NCI-H1417 treated with DMSO at 0.1 percent for 48 hours (cell line): ENCODE measurements around the gene CACNA2D1.
"Not testable (repeated sequence)": the region's sequence is repeated elsewhere in the genome, so short reads cannot be mapped to it uniquely, and the experiment has no call there.

Experiments used
- DNase-seq: peaks from one replicate; lab custom pipeline; 2025; lab: John Stamatoyannopoulos, UW

CACNA2D1 gene

DNA sequence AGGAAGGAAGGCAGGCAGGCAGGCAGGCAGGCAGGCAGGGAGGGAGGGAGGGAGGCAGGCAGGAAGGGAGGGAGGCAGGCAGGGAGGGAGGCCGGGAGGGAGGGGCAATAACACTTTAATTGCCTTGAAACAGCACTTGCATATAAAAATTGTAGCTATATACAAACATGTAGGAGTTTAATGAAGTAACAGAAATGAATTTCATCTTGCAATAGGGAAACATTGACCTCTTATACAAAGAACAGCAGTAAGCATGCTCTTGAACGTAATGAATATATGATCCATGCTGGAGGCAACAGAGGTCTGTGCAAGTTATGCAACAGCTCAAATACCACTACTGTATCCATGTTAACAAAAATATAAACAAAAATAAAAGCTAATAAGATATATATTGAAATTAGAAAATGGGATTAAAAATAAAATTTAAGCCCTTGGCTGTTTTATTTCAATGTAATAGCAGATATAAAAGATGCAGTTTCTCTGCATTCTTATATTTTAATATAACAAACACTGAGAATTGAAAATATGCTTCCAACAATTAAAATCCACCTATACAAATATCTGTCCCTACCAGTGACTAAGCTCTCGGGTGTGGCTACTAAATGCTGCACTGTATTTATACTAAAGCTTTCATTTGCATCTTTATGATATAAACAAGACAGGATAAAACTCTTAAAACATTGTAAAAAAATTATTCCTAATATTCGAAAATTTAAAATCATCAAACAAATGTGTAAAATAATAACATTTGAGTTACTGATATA lies 50.3 kb downstream of the CACNA2D1 start:
- DNase-seq: no peak

DNA sequence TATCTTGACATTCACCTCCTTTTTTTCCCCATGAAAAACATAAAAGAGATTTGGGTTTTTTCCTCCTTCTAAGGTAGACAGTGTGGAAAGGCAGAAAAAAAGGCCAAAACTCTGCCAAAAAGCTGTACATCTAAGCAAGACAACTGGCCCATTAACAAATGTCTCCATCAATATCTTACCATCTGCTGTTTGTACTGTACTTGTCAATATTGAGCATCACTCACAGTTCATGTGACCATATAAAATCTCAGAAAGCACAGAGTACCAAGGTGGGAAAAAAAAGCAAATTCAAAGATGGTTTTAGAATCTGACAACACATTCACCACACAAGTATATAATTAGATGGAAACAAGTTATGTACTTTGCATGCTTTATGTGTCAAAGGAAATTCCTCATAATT lies 52.6 kb downstream of the CACNA2D1 start:
- no peak for DNase-seq

DNA sequence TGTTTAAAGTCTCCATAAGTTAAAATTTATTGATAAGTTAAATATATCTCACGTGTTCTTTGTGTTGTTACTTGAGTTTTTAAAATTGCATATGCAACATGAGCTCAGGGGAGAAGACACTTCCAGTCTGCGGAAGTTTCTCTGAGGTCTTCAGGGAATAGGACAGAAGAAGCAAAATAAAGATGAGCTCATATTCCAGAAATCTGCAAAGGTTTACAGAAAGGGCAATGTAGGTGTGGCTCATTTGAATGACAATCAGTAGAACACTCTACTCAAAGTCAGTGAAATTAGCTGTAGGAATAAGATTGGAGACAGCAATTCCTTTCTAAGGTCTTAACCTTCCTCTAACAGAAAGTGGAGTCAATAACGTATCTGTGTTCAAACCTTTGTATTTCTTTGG lies 53.7 kb downstream of the CACNA2D1 start:
- DNase-seq: no peak

DNA sequence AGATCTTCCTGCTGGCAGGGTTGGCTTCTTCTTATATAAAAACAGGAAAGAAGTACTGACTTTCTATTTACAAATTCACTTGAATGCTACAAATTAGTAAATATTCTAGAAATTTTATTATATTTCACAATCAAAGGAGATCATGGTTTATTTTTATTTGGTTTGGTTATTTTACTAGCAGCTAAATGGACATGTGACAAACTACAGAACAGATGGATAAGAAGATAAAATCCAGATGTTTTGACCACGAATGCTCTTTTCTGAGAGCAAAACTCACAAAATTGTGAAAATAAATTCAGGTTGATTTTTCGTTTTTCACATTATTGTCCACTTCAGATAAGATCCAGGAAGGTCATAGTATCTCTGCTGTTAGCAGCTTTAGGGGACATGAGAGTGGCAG lies 55.4 kb downstream of the CACNA2D1 start:
- no peak for DNase-seq

DNA sequence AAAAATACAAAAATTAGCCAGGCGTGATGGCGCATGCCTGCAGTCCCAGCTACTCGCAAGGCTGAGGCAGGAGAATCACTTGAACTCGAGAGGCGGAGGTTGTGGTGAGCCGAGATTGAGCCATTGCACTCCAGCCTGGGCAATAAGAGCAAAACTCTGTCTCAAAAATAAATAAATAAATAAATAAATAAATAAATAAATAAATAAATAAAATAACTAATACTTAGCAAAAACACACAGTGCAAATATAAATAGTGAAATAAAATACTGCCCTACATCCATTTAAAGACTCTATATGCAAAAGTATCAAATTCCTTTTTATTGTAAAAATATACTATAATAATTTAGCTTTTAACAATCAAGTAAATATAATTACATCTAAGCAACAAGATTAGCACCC lies 57.0 kb downstream of the CACNA2D1 start:
- not testable (repeated sequence) for DNase-seq

DNA sequence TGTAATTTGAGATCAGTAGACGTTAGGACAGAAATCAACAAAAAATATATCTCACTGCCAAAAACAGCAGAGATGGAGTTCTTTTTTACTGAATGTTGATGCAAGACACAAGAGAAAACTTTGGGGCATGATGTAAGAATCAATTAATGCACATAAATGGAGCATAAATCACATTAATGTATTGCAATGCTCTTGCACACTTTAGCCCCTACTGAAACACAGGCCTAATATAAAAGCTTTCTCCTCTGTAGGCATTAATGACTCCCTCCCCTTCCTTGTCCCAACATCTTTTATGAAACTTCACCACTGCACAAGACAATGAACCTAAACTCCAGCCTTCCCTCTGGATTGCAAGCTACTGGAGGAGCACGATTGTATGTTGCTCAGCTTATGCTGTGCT lies 58.8 kb downstream of the CACNA2D1 start:
- DNase-seq: no peak

DNA sequence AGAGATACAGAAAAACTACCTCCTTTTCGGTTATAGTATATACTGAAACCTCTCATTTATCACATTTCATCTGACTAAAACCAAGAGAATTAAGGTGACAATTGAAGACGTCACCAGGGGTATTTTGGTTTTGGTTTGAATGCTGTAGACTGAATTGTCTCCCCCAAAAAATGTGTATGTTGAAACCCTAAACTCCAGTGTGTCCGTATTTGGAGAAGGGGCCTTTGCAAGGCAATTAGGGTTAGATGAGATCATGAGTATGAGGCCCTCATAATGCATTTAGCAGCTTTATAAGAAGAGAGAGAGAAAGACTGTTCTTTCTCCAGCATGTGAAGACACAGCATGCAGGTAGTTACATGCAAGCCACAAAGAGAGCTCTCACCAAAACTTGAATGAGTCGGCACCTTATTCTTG lies 59.5 kb downstream of the CACNA2D1 start:
- DNase-seq: no peak

DNA sequence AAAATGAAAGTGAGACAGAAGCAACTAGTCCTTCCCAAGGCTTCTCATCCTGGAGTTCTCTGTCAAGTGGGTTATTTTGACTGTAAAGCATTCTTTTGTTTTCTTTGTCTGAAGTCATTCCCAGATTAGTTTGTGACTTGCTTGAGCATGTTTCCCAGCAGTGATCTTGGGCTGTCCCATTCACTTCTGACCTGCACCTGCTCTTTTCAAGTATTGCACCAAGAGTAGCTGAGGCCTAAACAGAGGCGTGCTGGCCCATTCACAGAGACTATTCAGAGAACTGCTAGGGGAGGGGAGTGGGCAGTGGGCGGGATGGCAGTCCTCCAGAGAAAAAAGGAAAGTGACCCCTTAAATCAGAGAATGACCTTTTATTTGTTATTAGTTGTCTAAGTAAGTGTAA lies 61.3 kb downstream of the CACNA2D1 start:
- DNase-seq: no peak

DNA sequence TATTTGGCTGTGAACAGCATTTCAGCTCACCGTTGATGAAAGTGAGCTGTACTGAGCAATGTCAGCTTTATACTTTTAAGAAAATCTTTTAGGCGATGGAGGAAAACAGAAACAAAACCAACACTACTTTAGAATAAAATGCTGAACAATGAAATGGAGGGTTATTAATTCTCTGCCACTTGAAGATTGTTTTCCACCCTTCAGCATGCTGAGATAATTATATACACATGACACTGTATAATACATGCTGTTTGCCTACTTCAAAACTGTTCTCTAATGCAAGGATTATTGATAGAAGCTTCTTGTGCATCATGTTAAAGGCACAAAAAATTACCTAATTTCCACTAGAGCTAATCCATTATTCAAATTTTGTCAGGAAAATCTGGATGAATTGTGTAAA lies 66.8 kb downstream of the CACNA2D1 start:
- DNase-seq: peak; percentile 95

DNA sequence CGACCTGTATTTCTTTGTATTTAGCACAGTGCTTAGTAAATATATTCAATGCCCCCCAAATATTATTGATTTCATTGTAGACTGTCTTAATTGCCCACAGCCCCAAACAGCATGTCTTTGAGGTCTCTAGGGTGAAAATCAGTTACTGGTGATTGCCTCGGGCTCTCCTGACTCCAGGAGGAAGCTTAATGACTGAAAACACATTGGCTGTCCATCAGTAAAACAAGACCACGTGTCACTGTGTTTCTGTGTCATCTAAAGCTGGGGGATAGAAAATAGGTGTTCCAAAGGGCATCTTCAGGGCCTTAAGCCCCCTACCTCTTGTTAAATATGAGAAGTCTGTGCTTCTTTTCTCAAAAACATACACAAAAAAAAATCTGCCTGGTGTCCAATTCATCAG lies 67.9 kb downstream of the CACNA2D1 start:
- DNase-seq: peak; percentile 66

DNA sequence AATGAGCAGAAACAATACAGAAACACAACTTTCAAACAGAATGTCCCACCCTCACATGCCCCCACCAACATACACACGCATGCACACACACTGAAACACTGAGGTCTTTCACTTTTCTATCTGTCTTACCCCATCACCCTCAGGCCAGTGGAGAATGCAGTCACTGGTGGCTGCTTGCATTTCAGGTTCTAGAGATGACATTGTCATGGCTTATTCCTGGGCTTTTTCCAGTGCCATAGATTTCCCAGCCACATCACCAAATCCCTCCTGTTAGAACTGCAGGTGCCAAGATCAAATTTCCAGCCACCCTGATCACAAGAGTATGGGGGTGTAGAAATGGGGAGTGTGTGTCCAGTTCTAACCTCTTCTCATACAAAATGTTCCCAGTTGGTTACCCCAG lies 68.4 kb downstream of the CACNA2D1 start:
- DNase-seq: no peak

DNA sequence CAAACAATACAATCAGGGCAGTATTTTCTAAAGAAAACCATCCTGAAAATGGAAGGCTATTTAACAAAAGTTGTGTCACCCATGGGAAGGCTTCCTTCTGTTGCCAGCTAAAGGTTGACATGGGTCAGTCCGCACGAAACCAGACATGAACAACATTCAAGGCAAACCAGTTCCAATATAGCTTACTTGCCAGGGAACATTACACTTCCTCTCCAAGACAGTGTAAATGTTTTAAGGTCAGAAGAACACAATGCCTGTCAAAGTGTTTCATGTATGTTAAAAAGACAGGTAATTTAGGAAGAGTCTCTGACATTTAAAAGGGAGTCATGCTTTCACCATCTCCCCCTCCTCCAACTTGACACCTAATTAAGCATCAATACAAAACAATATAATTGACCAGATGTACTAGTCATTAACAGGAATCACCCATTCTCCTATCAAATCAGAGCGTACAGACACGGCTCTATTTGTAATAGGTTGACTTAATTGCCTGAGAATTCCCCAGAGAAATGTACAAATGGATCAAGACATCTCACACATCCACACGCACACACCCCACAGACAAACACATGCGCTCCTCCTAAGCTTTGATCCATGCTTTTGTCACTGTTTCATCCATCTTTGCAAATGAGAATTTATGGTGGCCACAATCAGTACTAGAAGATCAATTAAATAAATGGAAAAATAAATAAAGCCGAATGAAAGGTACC lies 69.5 kb downstream of the CACNA2D1 start:
- peak; percentile 66 for DNase-seq

DNA sequence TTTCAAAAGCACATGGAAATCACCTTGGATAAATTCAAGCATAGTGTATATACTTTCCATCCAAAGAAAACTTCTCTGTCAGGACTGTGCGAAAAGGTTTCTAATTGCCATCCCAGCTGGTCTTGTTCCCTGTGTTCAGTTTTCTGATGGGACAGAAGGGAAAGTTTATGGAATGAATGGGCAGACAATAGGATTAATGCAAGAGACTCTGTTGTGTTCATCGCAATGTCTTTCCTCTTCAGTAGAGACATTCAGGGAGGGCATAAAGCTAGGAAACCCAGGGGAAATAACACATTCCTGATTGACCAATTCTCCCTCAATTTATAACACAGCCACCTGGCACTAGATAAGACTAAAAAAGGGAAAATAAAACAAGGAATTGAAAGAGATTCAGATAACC lies 78.9 kb downstream of the CACNA2D1 start:
- DNase-seq: no peak

DNA sequence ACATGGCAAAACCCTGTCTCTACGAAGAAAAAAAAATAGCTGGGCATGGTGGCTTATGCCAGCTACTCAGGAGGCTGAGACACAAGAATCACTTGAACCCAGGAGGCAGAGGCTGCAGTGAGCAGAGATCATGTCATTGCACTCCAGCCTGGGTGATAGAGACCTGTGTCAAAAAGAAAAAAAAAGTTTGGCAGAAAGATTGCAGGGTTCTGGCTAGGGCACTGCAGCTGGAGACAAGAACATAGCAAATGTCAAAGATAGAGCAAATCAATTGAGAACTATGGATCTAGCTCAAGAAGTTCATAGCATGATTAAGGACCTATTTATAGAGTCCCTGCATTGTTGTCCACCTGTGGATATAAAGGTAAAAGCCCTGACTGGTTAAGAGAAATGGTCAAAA lies 79.5 kb downstream of the CACNA2D1 start:
- no peak for DNase-seq

DNA sequence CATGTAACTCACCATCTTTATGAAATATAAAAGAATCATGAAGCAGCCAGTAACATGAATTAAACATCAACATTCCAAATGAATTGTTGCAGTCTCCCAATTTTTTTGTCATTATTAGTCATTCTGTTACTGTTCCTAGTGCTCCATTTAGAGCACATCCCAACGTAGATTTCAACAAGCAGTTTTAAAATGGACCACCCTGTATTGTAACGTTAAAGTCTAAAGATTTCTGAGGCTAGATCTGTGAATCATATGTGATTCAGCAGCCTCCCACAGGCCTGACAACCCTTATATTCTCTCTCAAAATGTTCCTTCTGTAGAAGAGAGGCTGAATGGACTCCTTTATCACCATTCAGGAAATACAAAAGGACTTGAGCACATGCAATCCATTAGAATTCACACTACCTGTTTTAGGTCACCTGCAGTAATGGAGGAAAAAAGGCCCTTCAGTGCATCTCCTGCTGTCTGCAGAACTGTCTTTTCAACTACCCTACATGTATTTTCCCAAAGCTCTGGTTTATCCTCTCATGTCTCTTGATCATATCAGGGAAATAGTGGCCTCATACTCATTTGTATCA lies 81.4 kb downstream of the CACNA2D1 start:
- no peak for DNase-seq

DNA sequence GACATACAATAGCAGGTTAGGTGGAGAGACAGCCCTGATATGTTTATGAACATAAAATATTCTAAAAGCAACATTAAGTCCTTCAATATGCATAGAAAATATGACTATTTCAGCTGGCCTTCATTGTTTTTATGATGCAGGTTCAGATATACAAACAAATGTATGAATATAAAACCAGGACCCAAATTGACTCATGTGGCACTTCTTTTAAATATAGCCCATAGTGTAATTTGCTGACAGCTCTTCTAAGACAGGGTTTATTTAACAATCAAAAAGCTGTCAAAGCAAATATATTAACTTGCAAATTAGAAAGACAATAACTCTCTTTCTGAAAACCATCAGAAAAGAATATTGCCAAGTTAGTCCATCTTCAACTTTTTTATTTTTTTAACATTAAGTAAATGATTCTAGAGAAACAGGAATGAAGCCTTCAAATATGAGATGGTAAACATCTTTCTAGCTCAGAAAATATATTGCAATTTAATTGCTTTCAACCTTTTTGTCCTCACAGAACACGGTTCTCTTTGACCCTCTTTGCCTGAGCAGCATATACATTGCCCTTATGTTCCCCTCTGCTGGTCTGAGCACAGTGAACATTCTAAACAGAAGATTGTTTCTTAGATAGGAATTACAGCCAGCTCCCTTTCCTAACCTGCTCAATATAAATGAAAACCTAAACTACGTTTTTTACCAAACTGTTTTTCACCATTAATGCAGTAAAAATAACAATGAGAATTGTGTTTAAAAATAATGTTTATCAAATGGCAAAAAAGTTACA lies 82.8 kb downstream of the CACNA2D1 start:
- peak; percentile 63 for DNase-seq

DNA sequence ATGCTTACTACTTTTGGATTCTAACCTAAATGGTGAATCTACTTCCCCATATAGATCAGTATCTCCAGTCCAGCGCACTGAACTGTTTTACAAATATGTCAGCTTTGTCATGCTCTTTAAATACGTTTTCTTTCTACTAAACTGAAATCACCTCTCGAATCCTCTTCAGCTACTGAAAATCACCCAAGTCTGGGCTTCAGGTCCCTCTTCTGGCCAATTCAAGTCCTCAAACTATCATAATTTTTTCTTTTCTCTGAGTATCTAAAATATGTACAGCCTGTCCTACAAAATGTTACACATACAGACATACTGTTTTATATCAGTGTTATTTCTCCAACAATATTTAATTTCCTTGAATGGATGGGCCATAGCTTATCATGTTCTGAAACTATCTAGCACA lies 84.2 kb downstream of the CACNA2D1 start:
- DNase-seq: no peak

DNA sequence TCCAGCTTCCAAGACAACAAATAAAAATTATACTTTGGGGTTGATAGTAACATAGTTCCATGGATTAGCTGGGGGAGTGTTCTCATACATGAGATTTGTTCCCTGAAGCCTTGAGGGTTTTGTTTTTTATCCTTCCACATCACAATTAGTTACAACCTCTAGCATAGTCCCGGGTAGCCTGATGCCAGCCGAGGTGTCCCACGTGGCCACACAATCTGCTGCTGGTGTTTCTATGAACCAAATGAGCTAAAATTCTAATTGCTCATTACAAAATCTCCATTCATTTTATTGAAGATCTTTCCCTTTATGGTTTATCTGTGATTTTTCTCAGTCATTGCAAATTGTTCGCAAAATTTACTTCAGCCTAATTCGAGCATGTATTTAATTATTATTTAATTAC lies 84.7 kb downstream of the CACNA2D1 start:
- DNase-seq: no peak

DNA sequence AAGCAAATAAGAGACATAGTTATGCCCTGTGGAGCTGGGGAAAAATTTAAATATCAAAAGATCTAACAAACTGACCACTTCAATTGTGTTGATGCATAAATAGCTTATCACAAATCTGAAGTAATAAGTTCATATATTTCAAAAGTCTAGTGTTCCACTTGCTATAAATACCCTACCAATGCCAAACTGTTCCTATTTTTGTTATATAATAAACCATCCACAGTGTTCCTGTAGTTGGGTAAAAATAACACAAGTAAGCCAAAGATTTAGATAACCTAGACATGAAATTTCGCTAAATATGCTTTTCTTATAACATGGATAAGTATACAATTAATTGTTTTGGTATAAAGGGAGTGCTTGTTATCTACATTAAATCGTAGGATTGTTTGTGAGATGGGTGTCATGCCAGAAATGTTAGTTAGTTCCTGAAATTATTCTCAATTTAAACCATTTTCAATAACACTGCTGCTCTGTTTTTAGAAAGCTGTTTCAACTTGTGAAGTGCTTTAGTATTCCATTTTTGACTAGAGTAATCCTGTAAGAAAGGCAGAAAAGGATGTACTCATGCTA lies 85.5 kb downstream of the CACNA2D1 start:
- DNase-seq: no peak

DNA sequence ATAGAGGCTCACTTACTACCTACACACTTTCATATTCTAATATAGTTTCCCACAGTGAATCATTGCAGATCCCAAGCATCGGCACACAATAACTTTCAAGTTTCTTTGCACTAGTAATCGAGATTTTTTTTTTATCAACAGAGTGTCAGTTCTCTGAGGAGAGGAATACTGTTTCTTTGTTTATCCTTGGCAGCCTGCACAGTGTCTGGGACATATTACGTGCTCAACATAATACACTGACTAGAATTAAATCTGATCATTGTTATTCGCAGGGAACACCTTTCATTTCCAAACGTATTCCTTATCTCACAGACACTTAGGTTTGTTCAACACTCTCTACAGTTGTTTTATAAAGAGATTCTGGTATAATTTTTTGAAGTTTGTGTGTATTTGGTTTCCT lies 95.3 kb downstream of the CACNA2D1 start:
- no peak for DNase-seq

DNA sequence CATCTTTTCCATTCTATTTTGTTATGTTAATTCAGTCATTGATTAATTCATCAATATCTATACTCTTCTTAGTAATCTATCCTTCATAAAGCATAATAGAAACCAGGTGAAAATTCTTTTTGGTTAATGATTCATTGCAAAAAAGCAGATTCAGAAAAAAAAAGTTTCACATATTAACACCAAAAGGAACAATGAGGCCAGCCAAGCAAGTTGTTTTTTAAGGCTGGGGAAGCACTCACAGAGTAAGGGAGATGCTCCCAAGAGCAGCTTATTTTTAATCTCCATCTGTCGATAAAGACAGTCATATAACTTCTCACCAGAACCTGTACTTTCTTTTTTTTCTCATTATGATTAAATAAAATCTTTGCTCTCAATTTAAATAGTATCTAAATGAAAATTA lies 95.8 kb downstream of the CACNA2D1 start:
- no peak for DNase-seq

DNA sequence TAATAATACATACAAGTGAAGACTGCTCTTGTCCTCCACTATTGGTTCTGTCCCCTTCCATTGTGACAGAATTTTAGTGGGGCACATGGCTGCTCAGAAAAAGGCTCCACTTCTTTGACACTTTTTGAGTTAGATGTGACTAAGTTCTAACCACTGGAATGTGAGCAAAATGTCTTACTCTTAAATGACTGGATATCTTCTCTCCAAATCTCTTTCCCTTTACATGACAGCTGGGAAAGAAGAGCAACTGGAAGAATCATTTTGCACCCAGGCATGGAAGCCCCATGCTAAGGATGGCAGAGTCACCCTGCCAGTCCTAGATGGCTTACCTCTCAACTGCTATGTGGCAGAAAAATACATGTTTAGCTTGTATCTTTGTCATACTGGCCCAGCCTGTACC lies 97.7 kb downstream of the CACNA2D1 start:
- DNase-seq: no peak
